Renal pelvis (tissue), 4 donors: ENCODE results near the gene MAP2K5. TPM values are rescaled to one million over a fixed set of nuclear protein-coding genes. Genes with fewer than 3 reads are reported as not detected.

Experiments used
- DNase-seq: peaks from one replicate; pipeline ENCODE4 v3.0.0-alpha.2; 2013
- polyA plus RNA-seq, 3 donors: library from polyadenylated mRNA; unstranded; fragments of 120-200 nt; gene quantifications; one replicate each; pipeline ENCODE4 v1.2.1, GENCODE V29; 2013; ENCODE audit not compliant: insufficient read length in 3 of 3

MAP2K5 gene
- polyA plus RNA-seq, 3 donors: 19.9 to 22.3 (median 20.9) TPM

DNA sequence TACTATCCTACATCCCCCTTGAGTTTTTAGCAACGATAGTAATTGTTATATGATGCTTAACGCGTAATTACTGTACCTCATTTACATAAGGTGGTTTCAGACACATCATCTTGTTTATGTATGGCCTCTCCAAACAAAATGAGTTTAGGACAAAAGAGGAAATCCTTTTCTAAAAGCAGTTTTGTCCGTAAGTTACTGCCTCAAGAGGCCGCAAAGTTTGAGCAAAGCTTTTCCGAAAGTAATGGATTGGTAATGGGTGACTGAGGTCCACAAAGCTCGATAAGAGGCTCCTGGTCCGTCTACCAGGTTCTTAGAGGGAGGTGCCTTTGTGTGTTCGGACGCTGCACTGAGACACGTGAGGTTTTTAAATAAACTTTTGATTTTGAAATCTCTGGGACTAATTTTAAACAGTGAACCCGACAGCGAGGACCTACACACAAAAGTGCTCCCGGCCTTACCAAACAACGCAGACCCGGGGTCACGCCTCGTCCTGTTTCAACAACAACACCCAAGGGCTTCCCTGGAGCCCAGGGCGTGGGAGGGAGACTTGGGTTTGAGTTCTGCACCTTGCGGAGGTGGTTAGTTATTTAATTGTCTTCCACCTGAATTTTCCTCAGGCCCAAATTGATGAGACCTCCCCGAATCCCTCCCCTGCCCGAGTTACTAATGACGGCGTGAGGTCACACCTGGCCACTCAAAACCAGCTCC, 22.0 kb upstream of the MAP2K5 start:
- no peak for DNase-seq

DNA sequence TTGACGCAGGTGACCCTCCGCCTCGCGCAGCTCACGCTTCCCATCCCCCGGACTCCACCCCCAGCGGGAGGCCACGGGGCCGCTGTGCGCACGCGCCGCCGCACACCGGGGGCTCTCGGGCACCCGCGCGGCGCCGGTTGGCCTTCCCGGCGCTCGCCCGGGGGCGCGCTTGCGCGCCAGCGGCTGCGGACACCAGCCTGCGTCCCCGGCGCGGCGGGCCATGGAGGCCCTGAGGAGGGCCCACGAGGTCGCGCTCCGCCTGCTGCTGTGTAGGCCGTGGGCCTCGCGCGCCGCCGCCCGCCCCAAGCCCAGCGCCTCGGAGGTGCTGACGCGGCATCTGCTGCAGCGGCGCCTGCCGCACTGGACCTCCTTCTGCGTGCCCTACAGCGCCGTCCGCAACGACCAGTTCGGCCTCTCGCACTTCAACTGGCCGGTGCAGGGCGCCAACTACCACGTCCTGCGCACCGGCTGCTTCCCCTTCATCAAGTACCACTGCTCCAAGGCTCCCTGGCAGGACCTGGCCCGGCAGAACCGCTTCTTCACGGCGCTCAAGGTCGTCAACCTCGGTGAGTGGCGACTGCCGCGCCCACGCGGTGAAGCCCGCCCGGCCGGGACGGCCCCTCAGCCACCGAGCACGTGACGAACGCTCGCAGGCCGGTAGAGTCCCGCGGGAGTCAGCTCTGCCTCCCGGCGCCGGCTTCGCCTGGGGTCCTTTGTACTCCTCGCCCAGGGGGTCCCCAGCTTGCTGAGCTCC, 21.3 kb upstream of the MAP2K5 start, which contains the start of gene C15orf61:
TSS of gene C15orf61 (plus strand) at position 103 of the 754 bp plus-strand sequence. CDS start at position 221, 118 bp downstream.
- DNase-seq: peak; percentile 82

DNA sequence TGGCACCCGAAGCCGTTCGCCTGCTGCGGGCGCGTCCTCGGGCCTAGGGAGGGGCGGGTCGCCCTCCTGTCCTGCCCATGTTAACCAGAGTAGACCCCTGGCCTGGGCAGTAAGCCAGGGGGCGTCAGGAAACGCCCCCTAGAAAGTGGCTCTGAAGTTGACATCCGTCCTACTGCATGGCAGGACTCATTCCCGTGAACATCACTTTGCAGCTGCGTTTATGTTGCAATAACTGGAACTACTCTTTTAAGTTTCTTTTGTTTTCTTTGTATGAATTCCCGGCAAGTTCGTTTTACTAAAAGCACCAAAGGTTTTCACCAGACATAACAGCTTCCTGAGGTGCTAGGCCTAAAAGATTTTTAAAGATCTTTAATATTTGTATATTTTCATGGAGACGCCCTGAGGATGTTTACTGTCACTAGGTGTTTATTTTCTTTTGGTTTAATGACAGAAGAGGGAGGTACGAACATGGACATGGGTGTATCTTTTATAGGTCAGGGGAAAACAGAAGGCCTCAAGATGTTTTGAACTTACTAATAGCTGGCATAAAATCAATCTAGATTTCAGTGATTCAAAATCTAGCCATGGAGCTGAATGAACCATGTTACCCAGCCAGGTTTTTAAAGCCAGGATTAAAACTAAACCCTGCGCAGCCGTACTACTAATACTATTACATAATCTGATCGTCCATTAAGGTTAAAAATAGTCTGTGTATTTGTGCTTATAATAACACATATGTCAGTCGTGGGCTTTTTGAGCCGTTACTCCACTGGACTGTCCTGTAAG, 20.5 kb upstream of the MAP2K5 start:
- DNase-seq: no peak

DNA sequence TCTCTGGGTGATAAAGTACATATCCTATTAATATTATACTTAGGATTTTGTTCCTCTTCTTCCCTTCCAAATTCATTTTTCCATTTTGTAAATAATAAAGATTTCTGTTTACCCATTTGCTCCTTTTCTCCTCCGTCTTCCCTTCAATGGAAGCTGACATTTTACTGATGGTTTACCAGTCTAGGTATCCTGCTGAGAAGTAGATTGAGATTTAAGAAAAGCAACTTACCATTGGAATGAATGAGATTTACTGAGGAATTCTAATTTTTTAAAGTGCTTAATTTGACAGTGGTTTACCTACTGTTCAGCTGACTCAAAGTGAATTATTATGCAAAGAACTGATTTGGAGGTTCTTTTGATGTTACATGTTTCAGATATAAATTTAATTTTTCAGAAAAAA, 19.2 kb upstream of the MAP2K5 start:
- DNase-seq: no peak

DNA sequence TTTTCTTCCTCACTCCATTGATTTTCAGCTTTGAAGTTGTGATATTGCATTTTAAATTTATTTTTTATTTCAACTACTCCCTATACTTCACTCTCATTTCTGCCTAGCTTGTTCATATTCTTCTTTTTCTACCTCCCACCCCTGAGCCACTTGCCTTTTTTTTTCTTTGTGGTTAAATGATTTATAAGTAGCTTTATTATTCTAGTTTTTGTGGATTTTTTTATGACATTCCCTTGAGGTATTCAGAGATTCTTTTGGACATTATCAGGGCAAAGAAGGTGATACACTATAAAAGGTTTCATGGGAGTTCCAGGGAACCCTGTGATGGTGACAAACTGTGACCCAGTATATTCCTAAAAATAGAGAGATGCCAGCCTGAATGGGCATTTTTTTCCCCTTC, 18.3 kb upstream of the MAP2K5 start:
- no peak for DNase-seq

DNA sequence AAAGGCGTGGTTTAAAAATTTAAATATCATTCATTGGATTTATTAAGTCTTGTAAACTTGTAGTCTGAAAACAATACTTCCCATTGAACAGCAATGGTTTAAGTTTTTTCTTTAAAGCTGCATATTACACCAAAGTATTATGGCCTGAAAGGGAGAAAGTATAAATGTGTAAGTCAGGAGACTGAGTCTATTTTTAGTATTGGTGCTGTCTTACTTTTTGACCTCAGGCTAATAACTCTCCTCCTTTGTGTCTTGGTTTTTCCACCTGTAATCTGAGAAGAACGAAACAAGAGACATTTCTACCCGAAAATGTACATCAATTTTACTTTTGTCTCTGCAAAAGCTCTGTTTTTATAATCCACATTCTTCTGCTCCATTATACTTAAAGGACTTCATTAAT, 14.0 kb upstream of the MAP2K5 start:
- DNase-seq: no peak

DNA sequence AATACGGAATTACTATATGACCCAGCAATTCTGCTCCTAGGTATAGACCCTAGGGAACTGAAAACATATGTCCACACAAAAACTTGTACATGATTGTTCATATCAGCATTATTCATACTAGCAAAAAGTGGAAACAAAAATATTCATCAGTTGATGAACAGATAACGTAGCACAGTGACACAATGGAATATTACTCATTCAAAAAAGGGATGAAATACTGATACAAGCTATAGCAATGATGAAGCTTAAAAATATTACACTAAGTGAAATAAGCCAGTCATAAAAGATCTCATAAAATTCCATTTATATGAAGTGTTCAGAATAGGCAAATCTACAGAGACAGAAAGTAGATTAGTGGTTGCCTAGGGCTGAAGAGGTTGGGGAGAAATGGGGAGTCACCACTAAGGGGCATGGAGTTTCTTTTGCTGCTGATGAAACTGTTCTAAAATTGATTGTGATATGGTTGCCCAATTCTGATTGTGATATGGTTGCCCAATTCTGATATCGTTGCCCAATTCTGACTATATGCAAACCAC, 11.1 kb upstream of the MAP2K5 start:
- no peak for DNase-seq

DNA sequence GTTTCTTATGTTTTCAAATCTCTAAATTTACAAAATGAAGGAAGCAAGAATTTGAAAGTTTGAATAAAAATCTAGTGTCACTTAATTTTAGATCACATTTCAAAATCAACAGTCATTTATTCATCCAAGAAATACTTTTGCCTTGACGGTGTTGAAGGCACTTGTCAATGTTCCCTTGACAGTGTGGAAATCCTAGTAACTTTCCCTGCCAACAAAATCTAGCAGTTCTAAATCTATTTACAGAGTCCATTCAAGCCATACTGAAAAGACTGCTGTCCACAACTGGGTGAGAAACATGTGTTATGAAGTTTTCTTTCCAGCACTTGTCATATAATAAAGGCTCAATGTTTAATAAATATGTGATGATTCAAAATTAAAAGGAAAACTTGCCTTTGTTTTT, 8.6 kb upstream of the MAP2K5 start:
- no peak for DNase-seq

DNA sequence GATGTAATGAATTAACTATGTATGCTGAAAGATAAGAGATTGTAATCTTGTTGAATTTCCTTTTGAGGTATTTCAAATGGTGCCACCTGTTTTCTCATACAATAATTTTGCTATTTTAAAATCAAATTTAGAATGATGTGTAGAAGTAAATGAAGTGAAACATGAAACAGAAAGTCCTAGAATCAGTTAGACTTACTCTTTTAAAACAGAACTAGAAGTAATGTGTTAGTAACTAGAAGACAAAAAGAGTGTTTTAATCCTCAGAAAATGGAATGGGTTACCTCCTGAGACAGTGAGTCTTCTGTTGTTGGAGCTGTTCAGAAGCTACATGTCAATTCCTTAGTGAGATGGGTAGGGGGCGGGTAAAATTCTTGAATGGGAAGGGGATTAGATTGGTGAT, 8.1 kb upstream of the MAP2K5 start:
- no peak for DNase-seq

DNA sequence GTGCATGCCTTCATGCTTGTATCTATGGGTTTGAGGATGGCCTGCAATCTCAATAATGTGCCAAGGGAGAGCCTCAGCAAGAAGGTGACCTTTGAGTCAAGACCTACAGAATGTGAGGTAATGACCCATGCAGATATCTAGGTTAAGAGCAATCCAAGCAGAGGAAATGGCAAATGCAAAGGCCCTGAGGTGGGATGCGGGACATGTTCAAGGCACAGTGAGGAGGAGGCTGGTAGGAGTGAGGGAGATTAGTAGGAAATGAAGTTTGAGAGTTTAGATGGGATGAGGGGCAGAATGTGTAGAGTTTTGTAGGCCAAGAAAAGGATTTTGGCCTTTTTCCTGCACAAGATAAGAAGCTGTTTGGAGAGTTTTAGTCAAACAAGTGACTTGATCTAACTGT, 4.7 kb upstream of the MAP2K5 start:
- DNase-seq: no peak

DNA sequence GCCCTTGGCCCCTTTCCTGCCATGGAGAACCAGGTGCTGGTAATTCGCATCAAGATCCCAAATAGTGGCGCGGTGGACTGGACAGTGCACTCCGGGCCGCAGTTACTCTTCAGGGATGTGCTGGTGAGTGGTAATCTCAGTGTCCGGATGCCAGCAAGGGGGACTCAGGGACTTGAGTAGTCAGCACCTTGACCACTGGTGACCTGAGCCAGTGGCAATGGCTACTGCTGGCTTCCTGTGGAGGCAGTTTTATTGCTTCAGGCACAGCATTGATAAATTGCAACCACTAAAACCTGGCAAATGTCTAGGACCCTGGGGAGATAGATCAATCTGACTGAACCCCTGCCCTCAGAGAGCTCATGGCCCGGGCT, 830 bp downstream of the MAP2K5 start:
- DNase-seq: no peak

DNA sequence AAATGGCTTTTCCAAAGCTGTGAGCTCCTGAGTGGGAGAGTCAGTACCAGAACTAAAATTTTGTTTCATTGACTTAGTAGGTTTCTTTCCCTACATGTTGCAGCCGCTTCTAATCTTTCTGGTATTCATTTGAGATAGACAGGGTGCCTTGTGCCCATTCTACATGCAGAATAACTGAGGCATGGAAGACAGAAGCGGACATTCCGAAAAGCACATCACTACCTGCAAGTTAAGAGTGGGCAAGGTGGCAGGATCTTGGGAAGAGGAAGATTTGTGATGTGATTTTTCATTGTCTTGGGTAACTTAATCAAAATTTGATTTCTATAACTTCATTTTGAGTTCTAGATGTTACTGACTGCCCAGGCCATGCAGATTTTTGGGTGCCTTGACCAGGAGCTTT, 2.0 kb downstream of the MAP2K5 start:
- no peak for DNase-seq

DNA sequence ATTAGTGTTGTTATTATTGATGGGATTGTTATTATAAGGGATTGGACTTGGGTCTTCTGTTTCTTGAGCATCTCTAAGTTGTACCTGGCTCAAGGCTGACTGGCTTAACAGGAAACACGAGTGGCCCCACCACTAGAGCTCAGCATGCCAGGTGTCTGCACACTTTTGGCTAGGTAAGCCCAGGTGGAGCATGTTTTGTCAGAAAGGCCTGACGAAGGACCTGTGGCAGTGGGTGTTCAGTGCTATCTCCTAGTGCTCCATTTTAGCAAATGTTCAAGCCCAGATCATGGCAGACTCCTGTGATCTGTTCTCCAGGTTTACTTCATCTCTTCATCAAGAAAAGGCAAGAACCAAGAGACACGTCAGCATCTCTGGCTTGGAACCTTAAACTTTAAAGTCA, 3.4 kb downstream of the MAP2K5 start:
- no peak for DNase-seq

DNA sequence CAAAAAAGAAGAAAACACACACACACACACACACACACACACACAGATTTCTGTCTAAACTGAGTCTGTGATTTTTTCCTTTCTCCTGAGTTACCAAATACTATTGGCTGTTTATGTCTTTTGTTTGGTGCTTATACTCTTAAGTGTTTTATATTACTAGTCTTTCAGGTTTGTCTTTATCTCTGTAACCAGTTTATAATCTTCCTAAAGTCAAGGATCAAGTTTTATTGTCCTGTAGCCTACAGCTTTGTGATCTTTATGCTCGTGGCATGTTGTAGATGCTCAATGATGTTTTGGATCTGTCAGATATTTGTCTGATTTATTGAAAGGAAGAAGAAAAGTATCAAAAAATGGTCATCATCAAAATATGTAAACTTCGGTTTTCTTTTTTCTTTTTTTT, 4.6 kb downstream of the MAP2K5 start:
- no peak for DNase-seq

DNA sequence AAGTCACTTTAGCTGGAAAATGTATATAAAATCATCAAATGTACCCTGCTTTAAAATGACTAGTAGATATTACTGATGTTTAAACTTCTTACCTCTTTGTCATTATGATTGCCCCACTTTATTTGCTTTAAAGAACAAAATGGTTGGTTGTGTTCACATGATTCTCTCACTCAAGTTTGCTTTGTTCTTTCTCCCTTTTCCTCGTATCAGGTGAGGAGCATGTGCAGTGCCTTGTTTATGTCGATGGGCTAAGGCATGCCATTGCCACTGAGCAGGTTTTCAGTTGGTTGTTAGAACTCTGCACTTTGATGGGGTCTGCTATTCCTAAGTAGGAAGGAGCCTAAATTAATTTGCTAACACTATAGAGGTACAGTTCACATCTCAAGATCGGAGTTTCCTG, 5.3 kb downstream of the MAP2K5 start:
- no peak for DNase-seq

DNA sequence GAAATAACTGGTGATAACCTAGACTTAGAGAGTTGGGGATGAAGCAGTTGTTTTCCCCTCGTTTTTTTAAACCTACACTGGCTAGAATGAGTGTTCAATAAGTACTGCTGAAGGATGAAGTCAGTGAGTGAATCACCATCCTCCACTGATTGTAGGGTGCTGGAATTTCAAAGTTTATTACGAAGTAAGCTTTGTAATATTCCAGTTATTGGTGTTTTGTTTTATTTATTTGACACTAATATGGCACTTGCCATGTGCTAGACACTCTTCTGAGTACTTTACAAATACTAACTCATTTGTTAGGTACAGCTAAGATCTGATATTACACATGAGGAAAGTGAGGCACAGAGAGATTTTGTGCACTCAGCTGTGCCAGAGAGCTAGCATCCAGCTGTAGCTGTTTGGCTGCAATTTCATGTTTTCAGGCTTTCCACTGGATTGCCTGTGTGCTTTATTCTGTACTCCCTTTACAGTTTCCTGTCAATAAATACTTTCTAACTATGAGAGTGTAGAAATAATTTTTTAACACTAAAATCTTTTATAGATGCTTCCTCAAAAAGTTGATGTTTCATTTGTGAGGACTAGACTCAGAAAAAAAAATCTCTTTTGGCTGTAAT, 5.8 kb downstream of the MAP2K5 start:
- no peak for DNase-seq

DNA sequence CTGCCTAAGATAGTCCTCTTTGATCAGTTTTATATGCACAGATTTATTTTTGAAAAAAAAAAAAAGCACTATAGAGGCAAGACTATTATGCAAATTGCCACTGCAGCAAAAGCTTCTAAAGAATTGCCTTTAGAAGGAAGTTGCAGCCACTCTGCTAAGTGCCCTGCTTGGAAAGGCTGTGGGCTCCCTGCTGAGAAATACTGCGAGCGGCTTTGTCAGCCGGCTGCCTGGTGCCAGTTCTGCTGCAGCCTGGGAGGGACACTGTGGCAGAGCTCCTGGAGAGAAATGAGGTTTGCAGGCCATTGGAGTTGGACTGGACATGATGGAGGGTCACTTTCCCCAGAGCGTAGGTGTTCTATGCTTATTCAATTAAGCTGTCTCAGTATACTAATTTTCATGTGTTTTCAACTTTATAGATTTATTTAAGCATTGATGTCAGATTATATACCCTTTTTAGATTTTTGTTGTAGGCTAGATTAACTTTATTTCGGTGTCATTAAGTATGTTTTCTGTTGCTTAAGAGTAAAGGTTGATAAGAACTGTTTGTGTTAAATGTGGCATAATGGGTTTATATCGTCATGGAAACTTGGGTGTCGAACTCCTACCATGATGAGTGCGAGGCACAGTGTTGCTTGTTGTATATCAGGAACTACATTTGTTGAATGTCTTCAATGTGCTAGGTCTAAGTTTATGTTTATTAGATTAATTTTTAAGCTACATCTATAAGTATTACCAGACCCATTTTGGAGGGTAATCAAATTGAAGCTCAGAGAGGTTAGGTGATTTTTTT, 6.6 kb downstream of the MAP2K5 start:
- DNase-seq: no peak

DNA sequence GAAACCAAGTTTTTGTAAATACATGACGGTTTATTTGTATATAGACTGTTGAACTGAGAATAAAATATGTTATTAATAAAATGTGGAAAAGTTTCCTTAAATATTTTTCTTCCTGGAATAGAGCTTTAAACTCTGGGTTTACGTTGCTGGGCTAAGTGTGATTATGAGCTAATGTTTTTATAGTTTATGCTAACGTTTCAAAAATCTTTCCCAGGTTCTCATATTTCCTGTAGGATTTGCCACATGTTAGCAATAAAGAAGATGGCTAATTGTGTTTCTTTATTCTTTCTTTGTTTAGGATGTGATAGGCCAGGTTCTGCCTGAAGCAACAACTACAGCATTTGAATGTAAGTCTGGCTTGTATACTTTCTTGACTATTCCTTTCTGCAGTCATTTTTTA, 7.2 kb downstream of the MAP2K5 start:
- DNase-seq: no peak

DNA sequence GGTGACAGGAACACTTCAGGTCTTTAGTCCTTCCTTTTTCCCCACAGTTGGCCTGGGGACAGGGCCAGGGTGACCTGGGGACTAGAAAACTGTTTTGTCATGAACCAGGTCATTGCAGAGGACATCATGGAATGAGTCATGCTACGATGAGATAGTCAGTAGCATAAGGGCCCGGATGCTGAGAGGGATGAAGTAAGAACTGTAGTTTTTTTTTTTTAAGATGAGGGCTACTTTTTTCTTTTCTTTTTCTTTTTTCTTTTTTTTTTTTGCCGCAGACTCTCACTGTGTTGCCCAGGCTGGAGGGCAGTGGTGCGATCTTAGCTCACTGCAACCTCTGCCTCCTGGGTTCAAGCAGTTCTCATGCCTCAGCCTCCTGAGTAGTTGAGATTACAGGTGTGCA, 8.0 kb downstream of the MAP2K5 start:
- no peak for DNase-seq

DNA sequence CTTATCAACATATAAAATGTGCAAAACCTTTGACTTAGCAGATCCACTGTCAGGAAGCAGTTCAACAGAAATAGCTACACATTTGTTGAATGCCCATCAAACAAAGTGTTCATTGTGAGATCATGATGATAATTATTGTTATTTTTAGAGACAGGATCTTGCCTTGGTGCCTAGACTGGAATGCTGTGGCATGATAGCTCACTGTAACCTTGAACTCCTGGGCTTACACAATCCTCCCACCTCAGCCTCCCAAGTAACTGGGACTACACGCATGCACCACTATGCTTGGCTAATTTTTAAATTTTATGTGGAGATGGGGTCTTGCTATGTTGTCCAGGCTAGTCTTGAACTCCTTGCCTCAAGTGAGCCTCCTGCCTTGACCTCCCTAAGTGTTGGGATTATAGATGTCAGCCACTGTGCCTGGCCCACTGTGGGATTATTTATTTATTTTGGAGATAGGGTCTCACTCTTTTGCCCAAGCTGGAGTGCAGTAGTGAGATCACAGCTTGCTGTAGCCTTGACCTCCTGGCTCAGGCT, 8.8 kb downstream of the MAP2K5 start:
- no peak for DNase-seq

DNA sequence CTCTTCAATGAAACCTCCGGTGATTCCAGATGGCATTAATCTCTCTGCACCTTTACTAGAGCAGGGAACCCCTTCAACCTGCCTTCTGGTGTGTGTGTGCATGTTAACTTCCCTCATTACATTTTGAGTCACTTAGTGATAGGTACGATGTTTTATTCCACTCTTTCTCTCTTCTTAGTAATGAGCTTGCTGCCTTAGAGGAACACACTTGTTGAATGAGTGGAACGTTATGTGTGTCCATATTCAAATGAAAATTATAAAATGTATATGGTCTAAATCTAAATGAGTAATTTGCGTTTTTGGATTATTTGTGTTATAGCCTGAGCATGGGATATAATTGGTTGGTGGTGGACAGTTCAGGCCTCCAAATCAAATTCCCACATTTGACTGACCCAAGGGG, 12.1 kb downstream of the MAP2K5 start:
- DNase-seq: no peak
